MCF 10A (cell line): ENCODE results near the gene TSKS. TPM values are rescaled to one million over a fixed set of nuclear protein-coding genes. Genes with fewer than 3 reads are reported as not detected.

Source experiments
- BruUV-seq: library from RNA; stranded (reverse); fragments of 400-500 nt; replicated peaks from 2 replicates; lab custom pipeline; 2021; lab: Mats Ljungman, UMichigan
- CTCF ChIA-PET: fragments of 300-600 bp; sonication (Branson Sonifier 250); formaldehyde crosslinking; extraction: SDS; loops from one replicate; lab custom pipeline; 2021; ENCODE audit warnings: antibody characterized with exemption, inconsistent platforms; lab: Yijun Ruan, JAX
- POLR2A ChIA-PET: fragments of 300-600, 350-650 bp; sonication (Branson Sonifier 250); formaldehyde crosslinking; extraction: SDS; loops from one replicate; lab custom pipeline; 2020; ENCODE audit warnings: antibody characterized with exemption, inconsistent platforms; lab: Yijun Ruan, JAX
- DNase-seq: peaks from one replicate; pipeline ENCODE4 v3.0.0-alpha.2; 2018; ENCODE audit not compliant: unreplicated experiment
- H3K27ac Mint-ChIP-seq: one replicate; pipeline ENCODE4 v1.8.0; 2022; ENCODE audit warnings: mild to moderate bottlenecking, low read depth, mixed read lengths; ENCODE audit not compliant: unreplicated experiment
- H3K27me3 Mint-ChIP-seq: one replicate; pipeline ENCODE4 v1.8.0; 2022; ENCODE audit warnings: mixed read lengths; ENCODE audit not compliant: insufficient read depth, unreplicated experiment
- H3K36me3 Mint-ChIP-seq: one replicate; pipeline ENCODE4 v1.8.0; 2022; ENCODE audit warnings: mild to moderate bottlenecking, moderate library complexity, mixed read lengths; ENCODE audit not compliant: insufficient read depth, unreplicated experiment
- H3K4me1 Mint-ChIP-seq: one replicate; pipeline ENCODE4 v1.8.0; 2022; ENCODE audit warnings: mixed read lengths; ENCODE audit not compliant: insufficient read depth, unreplicated experiment
- H3K4me3 Mint-ChIP-seq: one replicate; pipeline ENCODE4 v1.8.0; 2022; ENCODE audit warnings: mild to moderate bottlenecking, moderate library complexity, mixed read lengths; ENCODE audit not compliant: unreplicated experiment
- H3K9me3 Mint-ChIP-seq: one replicate; pipeline ENCODE4 v1.8.0; 2022; ENCODE audit warnings: mixed read lengths; ENCODE audit not compliant: unreplicated experiment
- CTCF ChIP-seq: fragments of 200-600 bp; IDR thresholded peaks from one replicate; pipeline ENCODE4 v1.8.0; 2022; ENCODE audit warnings: antibody characterized with exemption, mild to moderate bottlenecking; ENCODE audit not compliant: unreplicated experiment
- intact Hi-C: fragments of 100-400 bp; cut with micrococcal nuclease; formaldehyde crosslinking; loops from 2 replicates; pipeline ENCODE4 v1.14.1; 2022
- total RNA-seq: library from RNA; stranded (reverse); gene quantifications from 2 replicates; pipeline ENCODE4 v1.2.3, GENCODE V29; 2022

Gene TSKS
- total RNA-seq, 1 experiment from 2014 or later = not detected

GRCh38 chr19:49775742-49776370 is 12.8 kb upstream of the TSKS start:
- Mint-ChIP-seq H3K9me3 (no peaks in the 10 kb centered on the region), H3K27ac (no peak overlapping the region), H3K4me1 (peaks cover 18% of the 10 kb centered on the region), H3K27me3 (no peaks in the 10 kb centered on the region), H3K4me3 (no peak overlapping the region), H3K36me3 (peaks cover 24% of the 10 kb centered on the region)
- DNase-seq = no peak
- no peak for TF ChIP-seq CTCF
- intact Hi-C loops = no loop called here
- no TSS peak for BruUV-seq
- ChIA-PET POLR2A (interaction anchor here (0.8 to 3.3 kb wide), 2 partner anchors 9 to 42 kb away, joined by 3 to 14 read pairs; partner anchors contain the start of genes AP2A1 and MED25), CTCF (no interaction called here)

GRCh38 chr19:49774969-49775368 is 11.9 kb upstream of the TSKS start:
- H3K36me3 Mint-ChIP-seq = peaks cover 22% of the 10 kb centered on the region
- peaks cover 18% of the 10 kb centered on the region for H3K4me1 Mint-ChIP-seq
- BruUV-seq = no TSS peak
- no peak for TF ChIP-seq CTCF
- intact Hi-C loops = no loop called here
- no peak overlapping the region for H3K27ac Mint-ChIP-seq
- ChIA-PET CTCF (no interaction called here), POLR2A (interaction anchor here (1.1 to 3.3 kb wide), 2 partner anchors 8 to 9 kb away, joined by 3 to 14 read pairs; partner anchors contain the start of gene AP2A1)
- H3K27me3 Mint-ChIP-seq = no peaks in the 10 kb centered on the region
- no peaks in the 10 kb centered on the region for H3K9me3 Mint-ChIP-seq
- no peak overlapping the region for H3K4me3 Mint-ChIP-seq
- no peak for DNase-seq

GRCh38 chr19:49773663-49774350 is 10.7 kb upstream of the TSKS start:
- Mint-ChIP-seq H3K4me1 (peaks cover 18% of the 10 kb centered on the region), H3K27me3 (no peaks in the 10 kb centered on the region), H3K27ac (peak overlapping the region; percentile 23), H3K36me3 (peaks cover 22% of the 10 kb centered on the region), H3K9me3 (no peaks in the 10 kb centered on the region), H3K4me3 (no peak overlapping the region)
- intact Hi-C loops = no loop called here
- BruUV-seq = no TSS peak
- no peak for TF ChIP-seq CTCF
- DNase-seq = no peak
- POLR2A ChIA-PET = interaction anchor here (0.5 to 1.1 kb wide), 3 partner anchors 10 to 1335 kb away, joined by 3 read pairs; partner anchors contain the start of gene CTU1
- CTCF ChIA-PET = interaction anchor here (0.6 kb wide), 1 partner anchor 227 kb away, joined by 3 read pairs; no protein-coding TSS in a partner anchor

GRCh38 chr19:49772850-49773432 is 9.8 kb upstream of the TSKS start:
- intact Hi-C loops = no loop called here
- POLR2A ChIA-PET = interaction anchor here (0.5 to 1.1 kb wide), 3 partner anchors 15 to 1336 kb away, joined by 3 to 6 read pairs (median 3); partner anchors contain the start of gene CTU1

More at GRCh38 chr19:49772850-49773432, 9.8 kb upstream of the TSKS start:
- Mint-ChIP-seq H3K27ac (peak overlapping the region; percentile 70), H3K27me3 (no peaks in the 10 kb centered on the region), H3K9me3 (no peaks in the 10 kb centered on the region), H3K36me3 (peaks cover 22% of the 10 kb centered on the region), H3K4me1 (peaks cover 25% of the 10 kb centered on the region), H3K4me3 (no peak overlapping the region)
- BruUV-seq = no TSS peak
- no peak for DNase-seq
- no peak for TF ChIP-seq CTCF
- CTCF ChIA-PET = no interaction called here
